Stimulated activated CD4-positive, alpha-beta T cell treated with anti-CD3 and anti-CD28 coated beads, Interleukin-4, amount 100 ng/mL, for 4 hours (primary cell): ENCODE data around the gene BZW2.

Experiments
- DNase-seq, 2 experiments: peaks; one replicate each; pipeline ENCODE4 v3.0.0-alpha.2; 2020

The BZW2 gene

GRCh38 chr7:16724344-16724743 lies 78.4 kb downstream of the BZW2 start:
- DNase-seq = no peak

GRCh38 chr7:16726189-16726588 lies 80.2 kb downstream of the BZW2 start:
- DNase-seq = no peak

GRCh38 chr7:16727736-16728135 lies 81.8 kb downstream of the BZW2 start:
- DNase-seq = no peak

DNA sequence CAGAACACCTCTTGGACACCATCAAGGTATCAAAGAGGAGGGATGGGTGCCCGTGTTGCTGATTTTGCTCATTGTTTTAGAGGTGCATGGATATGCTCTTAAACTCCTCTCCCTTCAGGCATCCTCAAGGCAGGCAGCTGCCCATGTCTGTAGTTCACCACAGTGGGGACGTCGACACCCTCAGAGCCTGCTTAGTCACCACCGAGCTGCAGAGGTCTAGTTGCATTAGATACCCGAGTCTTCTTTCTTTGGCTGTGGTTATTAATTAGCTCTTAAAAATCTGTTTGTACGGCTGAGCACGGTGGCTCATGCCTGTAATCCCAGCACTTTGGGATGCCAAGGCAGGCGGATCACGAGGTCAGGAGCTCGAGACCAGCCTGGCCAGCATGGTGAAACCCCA lies 82.8 kb downstream of the BZW2 start:
- DNase-seq = no peak

DNA sequence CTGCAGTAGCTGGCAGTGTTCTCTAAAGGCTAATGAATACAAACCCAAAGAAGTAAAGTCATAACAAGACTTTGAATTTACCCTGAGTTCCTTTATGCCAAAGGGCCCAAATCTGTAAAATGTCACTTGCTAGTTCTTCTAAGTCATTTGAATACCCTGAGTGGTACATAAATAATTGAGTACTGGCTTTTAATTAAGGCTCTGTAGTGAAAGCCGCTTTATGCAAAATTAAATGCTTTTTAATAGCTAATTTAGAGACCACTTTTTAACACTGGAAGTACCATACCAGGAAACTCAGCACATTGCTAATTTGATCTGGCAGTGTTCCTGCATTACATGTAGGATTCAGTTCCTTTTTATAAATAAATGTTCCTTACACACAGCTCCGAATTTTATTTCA lies 83.6 kb downstream of the BZW2 start:
- no peak for DNase-seq

DNA sequence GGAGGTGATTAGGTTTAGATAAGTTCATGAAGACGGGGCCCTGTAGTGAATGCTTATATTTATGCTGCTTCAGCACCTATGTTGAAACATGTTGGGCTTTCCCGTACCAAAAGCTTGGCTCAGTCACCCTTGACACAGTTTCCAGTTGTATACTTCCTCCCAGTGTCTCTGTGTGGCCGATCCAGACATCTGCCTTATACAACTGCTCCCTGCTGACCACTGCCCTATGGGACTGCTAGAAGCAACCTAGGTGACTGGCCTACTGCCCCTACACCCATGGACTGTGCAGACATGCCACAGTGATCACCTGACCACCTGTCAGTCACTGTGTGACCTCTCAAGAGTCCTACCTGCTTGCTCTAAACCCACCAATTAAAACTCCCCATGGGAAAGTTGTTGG lies 85.0 kb downstream of the BZW2 start:
- DNase-seq = no peak

GRCh38 chr7:16732828-16733227 lies 86.8 kb downstream of the BZW2 start:
- no peak for DNase-seq

GRCh38 chr7:16734148-16734726 lies 88.3 kb downstream of the BZW2 start:
- no peak for DNase-seq

DNA sequence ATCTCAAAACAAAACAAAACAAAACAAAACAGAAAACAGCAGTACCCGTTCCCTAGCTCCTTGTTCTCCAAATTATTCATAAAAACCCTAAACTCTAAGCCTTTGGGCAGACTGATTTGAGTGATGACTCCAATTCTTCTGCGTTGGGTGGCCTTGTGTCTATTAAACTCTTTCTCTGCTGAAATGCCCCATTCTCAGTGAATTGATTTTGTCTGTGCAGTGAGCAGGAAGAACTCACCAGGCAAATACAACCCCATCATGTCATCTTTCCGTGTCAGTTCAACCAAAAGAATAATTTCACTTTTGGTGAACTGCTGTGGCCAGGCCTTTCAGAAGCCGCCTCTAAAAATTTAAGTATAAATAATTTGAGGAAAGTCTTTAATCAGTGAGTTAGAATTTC lies 89.0 kb downstream of the BZW2 start:
- DNase-seq = no peak

DNA sequence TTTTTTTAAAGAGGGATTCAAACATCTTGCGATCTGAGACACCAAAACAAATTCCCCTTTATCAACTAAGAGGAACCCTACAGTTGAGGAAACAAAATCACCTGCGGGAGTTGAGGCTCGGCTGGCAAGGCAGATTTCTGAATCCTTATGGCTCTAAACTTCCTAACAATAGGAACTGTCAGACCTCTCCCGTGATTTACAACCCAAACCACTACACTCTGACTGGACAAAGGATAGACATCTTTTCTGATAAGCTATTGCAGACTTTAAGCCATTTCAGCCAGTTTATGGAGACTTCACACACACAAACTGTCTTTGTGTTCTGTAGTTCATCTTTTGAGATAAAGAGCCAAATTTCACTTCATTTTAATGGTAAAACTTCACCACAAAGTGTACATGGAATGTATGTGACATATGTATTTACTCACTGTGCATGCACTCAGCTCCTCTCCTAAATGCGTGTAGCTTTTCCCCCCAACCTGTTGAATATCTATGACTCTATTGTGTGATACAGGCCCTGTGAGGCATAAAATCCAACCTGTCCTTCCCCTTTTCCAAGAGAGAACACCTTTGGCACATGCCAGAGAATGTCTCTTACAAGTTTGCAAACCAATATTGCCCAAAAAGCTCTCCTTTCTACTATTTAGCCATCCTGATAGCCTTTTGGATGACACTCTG lies 92.2 kb downstream of the BZW2 start:
- DNase-seq = no peak

GRCh38 chr7:16739863-16740622 lies 94.1 kb downstream of the BZW2 start:
- DNase-seq = no peak

DNA sequence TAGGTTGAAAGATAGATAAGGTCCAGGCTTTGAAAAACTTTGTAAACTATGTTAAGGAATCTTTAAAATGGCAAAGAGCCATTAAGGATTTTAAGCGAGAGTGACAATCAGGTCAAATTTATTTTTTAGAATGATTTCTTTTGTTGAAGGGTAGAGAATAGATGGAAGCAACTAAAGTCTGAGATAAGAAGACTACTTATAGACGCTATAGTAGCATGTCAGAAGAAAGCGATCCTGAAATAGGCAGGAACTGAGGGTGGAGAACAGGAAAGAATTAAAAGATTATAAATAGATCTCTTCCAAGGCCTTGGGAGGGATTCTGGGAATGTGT lies 94.6 kb downstream of the BZW2 start:
- no peak for DNase-seq

GRCh38 chr7:16740996-16741395 lies 95.0 kb downstream of the BZW2 start:
- DNase-seq = no peak

GRCh38 chr7:16741676-16742075 lies 95.7 kb downstream of the BZW2 start:
- DNase-seq = no peak

DNA sequence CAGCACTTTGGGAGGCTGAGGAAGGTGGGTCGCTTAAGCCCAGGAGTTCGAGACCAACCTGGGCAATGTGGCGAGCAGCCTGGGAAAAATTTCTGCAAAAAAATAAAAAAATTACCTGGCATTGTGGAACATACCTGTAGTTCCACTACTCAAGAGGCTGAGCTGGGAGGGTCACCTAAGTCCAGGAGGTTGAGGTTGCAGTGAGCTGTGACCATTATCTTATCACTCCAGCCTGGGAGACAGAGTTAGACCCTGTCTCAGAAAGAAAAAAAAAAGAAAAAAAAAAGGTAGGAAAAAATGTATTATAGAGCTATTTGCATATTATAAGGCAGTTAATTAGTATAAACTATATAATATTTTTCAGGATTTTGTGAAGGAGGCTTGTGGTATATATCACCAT lies 96.6 kb downstream of the BZW2 start:
- DNase-seq = no peak

DNA sequence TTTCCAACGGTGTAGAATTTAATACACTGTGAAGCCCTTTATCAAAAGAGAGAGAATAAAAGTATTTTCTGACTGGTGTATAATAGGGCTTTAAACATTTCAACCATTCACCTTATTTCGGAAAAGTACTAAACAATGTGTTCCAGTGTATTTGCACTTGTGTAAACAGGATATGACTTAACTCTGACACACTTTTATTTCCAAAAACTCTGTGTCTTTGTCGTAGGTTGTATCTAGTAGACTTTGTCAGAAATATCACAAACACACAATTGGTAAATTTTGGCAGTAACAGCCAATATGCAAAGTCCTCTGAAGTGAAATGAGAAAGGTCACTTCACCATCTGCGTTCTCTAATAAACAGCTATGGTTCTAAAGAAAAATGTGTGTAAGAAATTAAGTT lies 97.3 kb downstream of the BZW2 start:
- DNase-seq = no peak

GRCh38 chr7:16744518-16745250 lies 98.7 kb downstream of the BZW2 start:
- no peak for DNase-seq

DNA sequence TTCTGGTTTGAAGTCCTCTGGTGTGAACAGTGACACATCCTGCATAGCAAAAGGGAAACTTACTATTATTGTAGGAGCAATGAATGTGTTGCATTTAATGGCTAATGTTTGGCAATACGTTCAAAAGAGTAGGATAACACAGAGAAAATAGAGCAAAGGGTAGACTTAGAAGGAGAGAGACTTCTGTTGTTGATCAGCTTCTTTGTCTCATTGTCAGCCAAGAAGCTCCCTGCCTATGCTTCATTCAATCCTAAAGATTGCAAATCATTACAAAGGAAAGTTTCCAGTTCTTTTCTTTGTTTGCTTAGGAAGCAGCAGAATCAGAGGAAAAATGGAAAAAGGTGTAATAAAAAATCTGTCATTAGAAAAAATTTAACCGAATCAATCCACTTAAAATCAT lies 99.7 kb downstream of the BZW2 start:
- no peak for DNase-seq

- DNase-seq = no peak
Observed at GRCh38 chr7:16747102-16747501, 101.1 kb downstream of the BZW2 start.

GRCh38 chr7:16753102-16753931 lies 107.3 kb downstream of the BZW2 start, which contains the start of gene TSPAN13:
TSPAN13 (plus strand) TSS chr7:16753755; CDS start chr7:16753968, 213 bp downstream.
- peak; percentile 39 to 52 for DNase-seq

GRCh38 chr7:16753932-16754855 lies 108.2 kb downstream of the BZW2 start:
- DNase-seq = peak in 1 of 2 experiments; percentile 0
